Measurements from ENCODE around the gene GZMM.

GZMM gene

DNA sequence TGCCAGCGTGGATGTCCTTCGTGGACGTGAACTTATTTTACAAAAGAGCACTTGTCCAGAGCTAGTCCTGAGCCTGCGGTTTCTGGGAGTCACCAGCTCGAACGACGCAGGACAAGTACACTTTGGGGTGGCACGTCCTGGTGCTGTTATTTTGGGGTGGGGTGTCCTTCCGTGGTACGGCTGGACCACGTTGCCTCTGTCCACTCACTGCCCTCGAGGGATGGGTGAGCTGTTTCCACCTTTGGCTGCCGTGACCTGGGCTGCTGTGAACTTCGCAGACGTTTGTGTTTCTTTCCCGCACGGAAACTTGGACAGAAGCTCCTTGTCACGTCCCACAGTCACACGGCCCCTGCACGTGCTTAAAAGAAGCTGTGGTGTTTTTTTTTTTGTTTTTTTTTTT is 11.0 kb downstream of the GZMM start:
- Histone ChIP-seq H3K9ac (ENCODE audit: low read length) (no peak overlapping the region), H3K27me3 (ENCODE audit: control insufficient read depth, insufficient read depth, low read length) (peaks cover 2% of the 10 kb centered on the region; the same call in 1 of the 2 replicates), H3K9me3 (ENCODE audit: control insufficient read depth, insufficient read depth, low read depth, low read length) (no peaks in the 10 kb centered on the region), H3K27ac (ENCODE audit: low read depth, low read length) (no peak overlapping the region), H3K36me3 (ENCODE audit: control insufficient read depth, insufficient read depth, low read length) (no peaks in the 10 kb centered on the region), H3K4me1 (ENCODE audit: control insufficient read depth, insufficient read depth, low read length) (0 out of 2 replicates have a peak, but pooled peaks cover 2% of the 10 kb centered on the region), H3K4me3 (ENCODE audit: low read depth, low read length) (no peak overlapping the region)

DNA sequence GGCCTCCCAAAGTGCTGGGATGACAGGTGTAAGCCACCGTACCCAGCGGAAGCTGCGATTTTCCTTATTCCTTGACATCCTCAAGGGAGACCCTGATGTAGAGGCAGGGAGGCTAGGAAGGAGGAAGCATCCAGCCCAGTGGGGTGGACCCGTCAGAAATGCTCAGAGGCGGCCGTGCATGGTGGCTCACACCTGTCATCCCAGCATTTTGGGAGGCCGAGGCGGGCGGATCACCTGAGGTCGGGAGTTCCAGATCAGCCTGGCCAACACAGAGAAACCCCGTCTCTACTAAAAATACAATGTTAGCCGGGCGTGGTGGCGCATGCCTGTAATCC is 11.6 kb downstream of the GZMM start:
- H3K27ac ChIP-seq (ENCODE audit: low read depth, low read length), result no peak overlapping the region
- H3K9me3 ChIP-seq (ENCODE audit: control insufficient read depth, insufficient read depth, low read depth, low read length), result no peaks in the 10 kb centered on the region
- no peak overlapping the region for H3K9ac ChIP-seq (ENCODE audit: low read length)
- H3K4me1 ChIP-seq (ENCODE audit: control insufficient read depth, insufficient read depth, low read length), result 0 out of 2 replicates have a peak, but pooled peaks cover 2% of the 10 kb centered on the region
- H3K27me3 ChIP-seq (ENCODE audit: control insufficient read depth, insufficient read depth, low read length), result peaks cover 2% of the 10 kb centered on the region; the same call in 1 of the 2 replicates
- H3K4me3 ChIP-seq (ENCODE audit: low read depth, low read length), result no peak overlapping the region
- no peaks in the 10 kb centered on the region for H3K36me3 ChIP-seq (ENCODE audit: control insufficient read depth, insufficient read depth, low read length)

DNA sequence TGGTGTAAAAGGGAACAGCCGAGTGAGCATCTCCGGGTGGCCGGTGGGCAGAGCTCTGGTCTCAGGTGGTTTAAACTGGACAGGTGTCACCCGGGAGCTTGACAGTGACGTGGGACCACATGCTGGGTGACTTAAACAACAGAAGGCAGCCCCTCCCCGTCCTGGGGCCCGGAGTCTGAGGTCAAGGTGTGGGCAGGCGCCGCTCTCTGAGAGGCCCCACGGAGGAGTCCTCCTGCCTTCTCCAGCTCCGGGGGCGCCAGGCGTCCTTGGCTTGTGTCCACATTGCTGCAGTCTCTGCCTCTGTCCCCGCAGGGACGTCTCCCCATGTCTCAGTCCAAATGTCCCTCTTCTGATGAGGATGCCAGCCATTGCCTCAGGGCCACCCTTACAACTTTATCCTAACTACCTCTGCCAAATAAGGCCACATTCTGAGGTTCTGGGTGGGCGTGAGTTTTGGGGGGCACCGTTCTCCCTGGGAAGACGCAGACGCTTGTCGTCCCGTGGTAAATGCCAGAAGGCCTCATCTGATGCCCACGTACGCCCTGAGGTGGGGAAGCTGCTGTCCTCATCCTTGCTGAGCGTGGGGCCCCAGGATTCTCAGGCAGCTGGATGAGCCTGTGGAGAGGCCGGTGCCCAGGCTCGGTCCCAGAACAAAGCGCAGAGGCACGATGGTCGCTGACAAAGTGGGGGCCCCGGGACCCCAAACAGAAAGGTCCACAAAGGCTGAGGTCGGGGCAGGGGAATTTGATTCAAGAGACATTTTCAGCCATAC is 12.9 kb downstream of the GZMM start:
- Histone ChIP-seq H3K9ac (ENCODE audit: low read length) (no peak overlapping the region), H3K36me3 (ENCODE audit: control insufficient read depth, insufficient read depth, low read length) (no peaks in the 10 kb centered on the region), H3K27ac (ENCODE audit: low read depth, low read length) (no peak overlapping the region), H3K4me3 (ENCODE audit: low read depth, low read length) (no peak overlapping the region), H3K9me3 (ENCODE audit: control insufficient read depth, insufficient read depth, low read depth, low read length) (peaks cover 2% of the 10 kb centered on the region; the same call in 1 of the 2 replicates), H3K27me3 (ENCODE audit: control insufficient read depth, insufficient read depth, low read length) (no peaks in the 10 kb centered on the region), H3K4me1 (ENCODE audit: control insufficient read depth, insufficient read depth, low read length) (0 out of 2 replicates have a peak, but pooled peaks cover 2% of the 10 kb centered on the region)

DNA sequence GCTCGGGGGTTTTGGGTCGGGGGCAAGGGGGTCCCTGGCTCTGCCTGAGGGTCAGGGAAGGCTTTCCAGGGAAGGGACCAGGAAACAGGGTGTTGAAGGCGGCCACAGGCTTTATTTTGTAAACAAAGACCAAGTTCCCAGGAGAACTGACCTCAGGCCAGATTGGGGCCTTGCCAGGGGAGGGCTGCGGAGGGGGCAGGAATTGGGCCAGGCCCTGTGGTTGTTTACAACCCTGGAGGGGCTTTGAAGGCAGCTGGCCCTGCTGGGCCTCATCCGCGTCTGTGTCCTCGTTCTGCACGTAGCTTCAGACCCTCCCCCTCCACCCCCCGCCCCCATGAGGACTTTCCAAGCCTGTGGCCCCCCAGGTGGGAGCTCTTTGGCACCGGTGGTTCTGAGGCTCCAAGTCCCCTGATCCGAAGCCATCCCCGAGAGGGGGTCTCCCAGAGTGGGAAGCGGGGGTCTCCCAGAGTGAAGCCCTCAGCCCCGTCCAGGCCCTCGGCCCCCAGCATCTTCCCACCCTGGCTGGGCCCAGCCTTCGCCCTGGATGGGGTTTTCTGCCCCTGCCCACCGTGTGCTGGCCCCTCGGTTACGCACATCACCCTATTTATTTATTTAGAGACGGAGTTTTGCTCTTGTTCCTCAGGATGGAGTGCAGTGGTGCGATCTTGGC is 15.1 kb downstream of the GZMM start:
- no peak overlapping the region for H3K4me3 ChIP-seq (ENCODE audit: low read depth, low read length)
- H3K27ac ChIP-seq (ENCODE audit: low read depth, low read length), result no peak overlapping the region
- peaks cover 11% of the 10 kb centered on the region; the same call in 1 of the 2 replicates for H3K9me3 ChIP-seq (ENCODE audit: control insufficient read depth, insufficient read depth, low read depth, low read length)
- H3K36me3 ChIP-seq (ENCODE audit: control insufficient read depth, insufficient read depth, low read length), result no peaks in the 10 kb centered on the region
- H3K27me3 ChIP-seq (ENCODE audit: control insufficient read depth, insufficient read depth, low read length), result no peaks in the 10 kb centered on the region
- 0 out of 2 replicates have a peak, but pooled peaks cover 2% of the 10 kb centered on the region for H3K4me1 ChIP-seq (ENCODE audit: control insufficient read depth, insufficient read depth, low read length)
- H3K9ac ChIP-seq (ENCODE audit: low read length), result no peak overlapping the region

- Histone ChIP-seq H3K36me3 (ENCODE audit: control insufficient read depth, insufficient read depth, low read length) (no peaks in the 10 kb centered on the region), H3K4me1 (ENCODE audit: control insufficient read depth, insufficient read depth, low read length) (0 out of 2 replicates have a peak, but pooled peaks cover 2% of the 10 kb centered on the region), H3K27ac (ENCODE audit: low read depth, low read length) (no peak overlapping the region), H3K9ac (ENCODE audit: low read length) (no peak overlapping the region), H3K9me3 (ENCODE audit: control insufficient read depth, insufficient read depth, low read depth, low read length) (peaks cover 11% of the 10 kb centered on the region; the same call in 1 of the 2 replicates), H3K27me3 (ENCODE audit: control insufficient read depth, insufficient read depth, low read length) (no peaks in the 10 kb centered on the region), H3K4me3 (ENCODE audit: low read depth, low read length) (no peak overlapping the region)
Observed at GRCh38 chr19:560121-560520, 16.3 kb downstream of the GZMM start.

DNA sequence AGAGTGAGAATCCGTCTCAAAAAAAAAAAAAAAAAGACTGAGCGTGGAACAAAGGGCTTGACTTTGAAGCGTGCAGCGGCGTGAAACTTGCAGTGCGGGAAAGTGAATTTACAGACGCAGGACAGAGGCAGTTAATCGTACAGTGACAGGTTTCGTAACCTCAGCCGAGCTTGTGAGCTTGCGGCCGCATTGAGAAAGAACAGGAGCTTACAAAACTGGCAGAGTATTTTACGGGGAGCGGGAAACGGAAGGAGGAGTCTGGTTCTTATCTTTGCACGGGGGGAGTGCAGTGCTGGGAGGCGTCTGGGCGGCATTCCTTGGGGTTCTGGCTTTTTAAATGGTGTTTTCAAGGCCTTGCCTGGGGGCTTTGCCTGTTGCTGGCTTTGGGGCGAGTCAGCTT is 22.6 kb downstream of the GZMM start:
- no peak overlapping the region for H3K9ac ChIP-seq (ENCODE audit: low read length)
- no peaks in the 10 kb centered on the region for H3K27me3 ChIP-seq (ENCODE audit: control insufficient read depth, insufficient read depth, low read length)
- no peaks in the 10 kb centered on the region for H3K36me3 ChIP-seq (ENCODE audit: control insufficient read depth, insufficient read depth, low read length)
- H3K27ac ChIP-seq (ENCODE audit: low read depth, low read length), result peak overlapping the region; percentile 26; the same call in 1 of the 2 replicates
- H3K4me1 ChIP-seq (ENCODE audit: control insufficient read depth, insufficient read depth, low read length), result no peaks in the 10 kb centered on the region; the same call in 1 of the 2 replicates
- H3K4me3 ChIP-seq (ENCODE audit: low read depth, low read length), result no peak overlapping the region
- H3K9me3 ChIP-seq (ENCODE audit: control insufficient read depth, insufficient read depth, low read depth, low read length), result peaks cover 13% of the 10 kb centered on the region; the same call in 1 of the 2 replicates

DNA sequence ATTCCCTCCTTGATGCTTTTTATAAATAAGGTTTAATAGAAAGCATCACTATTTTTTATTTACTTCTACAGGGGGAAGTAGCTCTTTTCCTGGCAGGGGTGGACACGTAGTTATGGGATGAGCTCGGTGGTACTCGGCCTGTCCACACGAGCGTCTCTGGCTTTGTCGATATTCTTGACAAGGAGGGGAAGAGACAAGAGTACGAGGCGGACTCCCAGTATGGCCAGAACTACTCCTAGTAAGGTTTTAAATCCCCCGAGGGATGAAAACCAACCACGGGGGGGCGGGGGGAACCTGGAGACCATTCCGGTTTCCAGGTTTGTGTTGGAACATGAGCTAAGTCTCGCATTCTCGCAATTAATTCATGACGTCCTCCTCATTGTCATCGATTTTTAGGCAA is 23.0 kb downstream of the GZMM start:
- no peak overlapping the region for H3K9ac ChIP-seq (ENCODE audit: low read length)
- H3K4me3 ChIP-seq (ENCODE audit: low read depth, low read length), result no peak overlapping the region
- H3K4me1 ChIP-seq (ENCODE audit: control insufficient read depth, insufficient read depth, low read length), result no peaks in the 10 kb centered on the region; the same call in 1 of the 2 replicates
- H3K9me3 ChIP-seq (ENCODE audit: control insufficient read depth, insufficient read depth, low read depth, low read length), result peaks cover 13% of the 10 kb centered on the region; the same call in 1 of the 2 replicates
- no peaks in the 10 kb centered on the region for H3K27me3 ChIP-seq (ENCODE audit: control insufficient read depth, insufficient read depth, low read length)
- peak overlapping the region; percentile 26; the same call in 1 of the 2 replicates for H3K27ac ChIP-seq (ENCODE audit: low read depth, low read length)
- no peaks in the 10 kb centered on the region for H3K36me3 ChIP-seq (ENCODE audit: control insufficient read depth, insufficient read depth, low read length)

- Histone ChIP-seq H3K4me3 (ENCODE audit: low read depth, low read length) (no peak overlapping the region), H3K27me3 (ENCODE audit: control insufficient read depth, insufficient read depth, low read length) (no peaks in the 10 kb centered on the region), H3K9me3 (ENCODE audit: control insufficient read depth, insufficient read depth, low read depth, low read length) (peaks cover 10% of the 10 kb centered on the region; the same call in 1 of the 2 replicates), H3K9ac (ENCODE audit: low read length) (no peak overlapping the region), H3K36me3 (ENCODE audit: control insufficient read depth, insufficient read depth, low read length) (no peaks in the 10 kb centered on the region), H3K4me1 (ENCODE audit: control insufficient read depth, insufficient read depth, low read length) (no peaks in the 10 kb centered on the region; the same call in 1 of the 2 replicates), H3K27ac (ENCODE audit: low read depth, low read length) (no peak overlapping the region)
Observed at GRCh38 chr19:567296-567900, 23.5 kb downstream of the GZMM start.

- no peak overlapping the region for H3K9ac ChIP-seq (ENCODE audit: low read length)
- no peaks in the 10 kb centered on the region for H3K36me3 ChIP-seq (ENCODE audit: control insufficient read depth, insufficient read depth, low read length)
- H3K27ac ChIP-seq (ENCODE audit: low read depth, low read length), result no peak overlapping the region
- peaks cover 4% of the 10 kb centered on the region; the same call in 1 of the 2 replicates for H3K9me3 ChIP-seq (ENCODE audit: control insufficient read depth, insufficient read depth, low read depth, low read length)
- no peak overlapping the region for H3K4me3 ChIP-seq (ENCODE audit: low read depth, low read length)
- H3K27me3 ChIP-seq (ENCODE audit: control insufficient read depth, insufficient read depth, low read length), result no peaks in the 10 kb centered on the region
- peaks cover 8% of the 10 kb centered on the region for H3K4me1 ChIP-seq (ENCODE audit: control insufficient read depth, insufficient read depth, low read length)
Observed at GRCh38 chr19:570251-570686, 26.4 kb downstream of the GZMM start.

DNA sequence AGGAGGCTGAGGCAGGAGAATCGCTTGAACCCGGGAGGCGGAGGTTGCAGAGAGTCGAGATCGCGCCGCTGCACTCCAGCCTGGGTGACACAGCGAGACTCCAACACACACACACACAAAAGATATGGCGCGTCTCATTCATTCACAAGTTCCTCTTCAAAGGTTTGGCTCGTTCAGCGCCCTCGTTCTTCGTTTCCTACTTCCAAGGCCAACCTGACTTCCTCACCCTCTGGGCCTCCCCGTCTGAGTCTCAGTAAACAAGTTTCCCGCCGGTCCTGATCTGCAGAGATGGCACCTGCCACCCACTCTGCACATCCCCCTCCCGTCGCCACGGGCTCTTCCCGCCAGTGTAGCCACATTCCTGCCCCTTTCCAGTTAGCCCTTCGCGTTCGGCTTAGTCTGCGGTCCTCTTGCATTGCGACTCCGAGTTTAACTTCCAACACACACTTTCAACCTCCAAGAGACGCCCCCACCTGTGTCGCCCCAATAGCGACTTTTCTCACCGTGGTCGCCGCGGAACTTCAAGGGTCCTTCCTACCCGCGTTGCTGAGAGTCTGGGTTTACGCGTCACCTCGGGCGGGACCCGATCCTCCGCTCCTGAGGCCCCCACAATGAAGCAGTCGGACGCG is 27.2 kb downstream of the GZMM start:
- peaks cover 2% of the 10 kb centered on the region; the same call in 1 of the 2 replicates for H3K36me3 ChIP-seq (ENCODE audit: control insufficient read depth, insufficient read depth, low read length)
- H3K9ac ChIP-seq (ENCODE audit: low read length), result peak overlapping the region; percentile 75
- peak overlapping the region; percentile 100 for H3K4me3 ChIP-seq (ENCODE audit: low read depth, low read length)
- peak overlapping the region; percentile 55; the same call in 1 of the 2 replicates for H3K27ac ChIP-seq (ENCODE audit: low read depth, low read length)
- no peaks in the 10 kb centered on the region for H3K27me3 ChIP-seq (ENCODE audit: control insufficient read depth, insufficient read depth, low read length)
- peaks cover 4% of the 10 kb centered on the region; the same call in 1 of the 2 replicates for H3K9me3 ChIP-seq (ENCODE audit: control insufficient read depth, insufficient read depth, low read depth, low read length)
- peaks cover 13% of the 10 kb centered on the region for H3K4me1 ChIP-seq (ENCODE audit: control insufficient read depth, insufficient read depth, low read length)

Data from HUES6 (cell line).